Heart left ventricle (tissue), 16 donors: ENCODE data around the gene STK11IP. TPM values are rescaled to one million over a fixed set of nuclear protein-coding genes. Genes with fewer than 3 reads are reported as not detected.

Experiments
- ATAC-seq, 4 donors: fragments of 200-7000 bp; cut with Tn5 transposase; one replicate each; pipeline ENCODE4 v1.9.1; 2020 to 2022; ENCODE audit warnings: moderate library complexity in 4 of 4, mild to moderate bottlenecking in 3 of 4, moderate number of reproducible peaks in 1 of 4
- DNase-seq, 5 donors: peaks; one replicate each; pipeline ENCODE4 v3.0.0-alpha.2; 2020
- H3K27ac ChIP-seq, 12 donors: fragments of 200-600 bp; sonication (generic) in 4 of 12; one replicate each; pipeline versions ENCODE4 v1.5.0 to v1.8.0; 2016 to 2022; ENCODE audit warnings: mild to moderate bottlenecking in 2 of 12
- H3K27me3 ChIP-seq, 9 donors: fragments of 200-600 bp; sonication (generic) in 2 of 9; one replicate each; pipeline versions ENCODE4 v1.5.1 to v1.8.0; 2016 to 2022; ENCODE audit warnings: mild to moderate bottlenecking in 3 of 9
- H3K36me3 ChIP-seq, 9 donors: fragments of 200-600 bp; sonication (generic) in 2 of 9; one replicate each; pipeline versions ENCODE4 v1.5.0 to v1.8.0; 2018 to 2022; ENCODE audit warnings: mild to moderate bottlenecking in 2 of 9
- H3K4me1 ChIP-seq, 12 donors: fragments of 200-600 bp; sonication (generic) in 4 of 12; one replicate each; pipeline versions ENCODE4 v1.5.0 to v1.8.0; 2016 to 2022; ENCODE audit warnings: mild to moderate bottlenecking in 3 of 12
- H3K4me3 ChIP-seq, 12 donors: fragments of 200-600 bp; sonication (generic) in 4 of 12; one replicate each; pipeline versions ENCODE4 v1.5.0 to v1.8.0; 2017 to 2022; ENCODE audit warnings: mild to moderate bottlenecking in 9 of 12, moderate library complexity in 4 of 12
- H3K9me3 ChIP-seq, 12 donors: fragments of 200-600 bp; sonication (generic) in 4 of 12; one replicate each; pipeline versions ENCODE4 v1.5.0 to v1.8.0; 2016 to 2022; ENCODE audit warnings: mild to moderate bottlenecking in 1 of 12
- POLR2A ChIP-seq, 2 donors: fragments of 450-650 bp; IDR thresholded peaks; one replicate each; pipeline ENCODE4 v1.6.1; 2017; ENCODE audit warnings: antibody characterized with exemption in 2 of 2, mild to moderate bottlenecking in 2 of 2, moderate library complexity in 2 of 2
- WGBS, 4 donors: extraction: QIAGEN DNeasy Blood & Tissue Kit in 2 of 4; methylation state at CpG; one replicate each; pipeline versions ENCODE4 v1.1.5 to v1.1.7; 2013 to 2018; 5-methylcytosine and 5-hydroxymethylcytosine counted together
- intact Hi-C, 10 donors: fragments of 100-400 bp; cut with DNase I; formaldehyde crosslinking; loops; one replicate each; pipeline versions ENCODE4 v1.11.1 to v1.14.2; 2022
- polyA plus RNA-seq, 2 donors: library from polyadenylated mRNA; stranded (reverse); fragments of 200-250 nt; gene quantifications; one replicate each; pipeline ENCODE4 v1.2.3, GENCODE V29; 2013
- total RNA-seq, 9 donors: library from RNA; depleted of rRNA in 2 of 9; stranded (reverse); fragments of >200 nt in 2 of 9; fragmentation: NEBNext Ultra II Directional in 3 of 9; extraction: Animal tissue kit (Norgen Biotek cat#: 25700) in 3 of 9; gene quantifications; one replicate each; pipeline versions ENCODE4 v1.1.0 to v1.2.4, GENCODE V29; 2016 to 2023
- TF ChIP-seq, protein P1 (sequence below), 12 donors: fragments of 200-600 bp; sonication (generic) in 4 of 12; IDR thresholded peaks; one replicate each; pipeline versions ENCODE4 v1.5.0 to v1.8.0; 2018 to 2022; ENCODE audit warnings: antibody characterized with exemption in 12 of 12, mild to moderate bottlenecking in 5 of 12
- donor health status: ischemic (EF 13 %, LVEDD 7.1; RV severe dilation, severe dysfunction).
- donor health status: healthy with polysubstance abuse.
- donor health status: DM: no; HTN: yes; CAD: no.
- donor health status: DM: no; HTN: no; CAD: no.
- donor health status: ischemic (EF 25% LVEDD 6.9; RV normal size, moderate dysfunction).
- donor health status: ischemic (EF 25% LVEDD 5.7; RV mildly dilated, moderate dysfunction).
- donor health status: healthy.
- donor health status: DM: yes; HTN: yes; CAD: no.
- donor health status: ischemic (EF 35%, LVEDD 5.7; RV mildly dilated, moderate dysfunction).
- donor health status: nonischemic (EF 11% LVEDD 7.7; RV severe dilation, severe dysfunction).
- donor health status: DM: yes; HTN: yes; CAD: no.
- donor health status: PGD.
- donor health status: ischemic (EF 29% LVEDD 5.4; RV normal size, mild dysfunction).
- donor health status: nonischemic (EF 23%, LVEDD 6.1; RV moderate dilation, normal function).

The STK11IP gene
- total and polyA plus RNA-seq, 11 donors: 7.3 to 24.1 (median 14.9) TPM

DNA sequence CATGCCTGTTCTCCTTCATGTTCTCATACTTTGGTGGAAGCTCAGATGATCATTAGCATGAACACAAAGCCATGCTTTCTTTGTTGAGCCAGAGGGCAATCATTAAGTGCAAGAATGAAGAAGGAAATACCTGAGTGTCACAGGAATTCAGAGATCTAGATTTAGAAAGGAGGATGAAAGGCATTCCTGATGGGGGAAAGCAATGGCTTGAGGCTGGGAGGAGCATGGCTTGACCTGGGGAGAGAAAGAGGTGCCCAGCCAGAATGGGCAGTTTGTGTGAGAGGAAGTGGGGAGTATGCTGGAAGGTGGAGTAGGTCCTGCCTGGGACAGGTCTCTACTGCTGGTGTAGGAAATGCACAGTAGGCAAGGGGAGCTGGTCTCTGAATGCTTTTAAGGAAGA, 64.9 kb downstream of the STK11IP start:
- intact Hi-C loops: no loop called here
- no peaks in the 10 kb centered on the region for H3K27me3 ChIP-seq
- no peak for ATAC-seq

DNA sequence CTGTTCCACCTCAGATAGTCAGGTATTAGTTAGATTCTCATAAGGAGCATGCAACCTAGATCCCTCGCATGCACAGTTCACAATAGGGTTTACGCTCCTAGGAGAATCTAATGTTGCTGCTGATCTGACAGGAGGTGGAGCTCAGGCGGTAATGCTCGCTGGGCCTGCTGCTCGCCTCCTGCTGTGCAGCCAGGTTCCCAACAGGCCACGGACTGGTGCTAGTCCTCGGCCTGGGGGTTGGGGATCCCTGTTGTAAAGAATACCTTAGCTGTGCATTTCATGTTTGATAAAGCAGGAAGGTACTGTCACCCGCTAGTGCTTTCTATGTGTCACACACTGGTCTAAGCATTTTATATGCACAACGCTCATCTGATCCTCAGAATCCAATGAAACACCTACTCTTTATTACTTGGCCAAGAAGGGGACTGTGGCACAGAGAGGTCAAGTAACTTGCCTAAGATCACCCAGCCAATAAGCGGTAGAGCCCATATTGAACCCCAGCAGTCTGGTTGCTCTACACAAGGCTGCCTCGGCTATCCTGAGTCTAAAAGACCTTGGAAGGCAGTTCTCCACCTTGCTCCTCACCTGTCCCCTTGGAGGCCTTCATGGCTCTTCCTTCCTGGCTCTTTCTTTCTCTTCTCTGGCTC, 65.6 kb downstream of the STK11IP start:
- Histone ChIP-seq H3K36me3 (no peaks in the 10 kb centered on the region), H3K9me3 (peaks cover 0 to 12% (median 0%) of the 10 kb centered on the region in 12 donors), H3K4me3 (no peak overlapping the region), H3K27ac (no peak overlapping the region), H3K4me1 (peaks cover 0 to 17% (median 5%) of the 10 kb centered on the region in 12 donors), H3K27me3 (no peaks in the 10 kb centered on the region)
- intact Hi-C loops: no loop called here
- no peak for TF ChIP-seq POLR2A (IDR thresholded peaks at IDR 0.05)
- TF ChIP-seq, protein P1, sequence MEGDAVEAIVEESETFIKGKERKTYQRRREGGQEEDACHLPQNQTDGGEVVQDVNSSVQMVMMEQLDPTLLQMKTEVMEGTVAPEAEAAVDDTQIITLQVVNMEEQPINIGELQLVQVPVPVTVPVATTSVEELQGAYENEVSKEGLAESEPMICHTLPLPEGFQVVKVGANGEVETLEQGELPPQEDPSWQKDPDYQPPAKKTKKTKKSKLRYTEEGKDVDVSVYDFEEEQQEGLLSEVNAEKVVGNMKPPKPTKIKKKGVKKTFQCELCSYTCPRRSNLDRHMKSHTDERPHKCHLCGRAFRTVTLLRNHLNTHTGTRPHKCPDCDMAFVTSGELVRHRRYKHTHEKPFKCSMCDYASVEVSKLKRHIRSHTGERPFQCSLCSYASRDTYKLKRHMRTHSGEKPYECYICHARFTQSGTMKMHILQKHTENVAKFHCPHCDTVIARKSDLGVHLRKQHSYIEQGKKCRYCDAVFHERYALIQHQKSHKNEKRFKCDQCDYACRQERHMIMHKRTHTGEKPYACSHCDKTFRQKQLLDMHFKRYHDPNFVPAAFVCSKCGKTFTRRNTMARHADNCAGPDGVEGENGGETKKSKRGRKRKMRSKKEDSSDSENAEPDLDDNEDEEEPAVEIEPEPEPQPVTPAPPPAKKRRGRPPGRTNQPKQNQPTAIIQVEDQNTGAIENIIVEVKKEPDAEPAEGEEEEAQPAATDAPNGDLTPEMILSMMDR (IDR thresholded peaks at IDR 0.05): no peak
- DNase-seq (no peak), ATAC-seq (no peak)
- WGBS, 4 donors: 77 to 85% (median 79%) methylated on average over 8 to 11 of the region's 11 CpGs

More for the DNA sequence above, 64.9 kb downstream of the STK11IP start:
- H3K4me3 ChIP-seq: no peak overlapping the region
- TF ChIP-seq, protein P1 (IDR thresholded peaks at IDR 0.05): no peak
- no peak for TF ChIP-seq POLR2A (IDR thresholded peaks at IDR 0.05)
- DNase-seq: no peak
- peaks cover 0 to 17% (median 5%) of the 10 kb centered on the region in 12 donors for H3K4me1 ChIP-seq
- H3K9me3 ChIP-seq: peaks cover 0 to 12% (median 0%) of the 10 kb centered on the region in 12 donors
- no peaks in the 10 kb centered on the region for H3K36me3 ChIP-seq
- no peak overlapping the region for H3K27ac ChIP-seq

DNA sequence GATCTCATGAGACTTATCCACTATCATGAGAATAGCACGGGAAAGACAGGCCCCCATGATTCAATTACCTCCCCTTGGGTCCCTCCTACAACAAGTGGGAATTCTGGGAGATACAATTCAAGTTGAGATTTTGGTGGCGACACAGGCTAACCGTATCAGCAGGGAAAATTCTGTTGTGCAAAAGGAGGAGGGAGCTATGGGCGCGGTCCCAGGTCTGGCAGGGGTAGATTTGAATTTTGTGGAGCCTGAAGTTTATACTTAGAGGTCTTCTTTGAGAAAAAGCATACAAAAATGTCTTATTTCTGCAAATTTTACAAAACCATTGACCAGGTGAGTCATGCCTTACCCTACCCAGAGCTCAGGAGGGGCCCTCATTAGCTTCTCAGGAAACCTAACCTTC, 66.4 kb downstream of the STK11IP start:
- TF ChIP-seq, protein P1 (IDR thresholded peaks at IDR 0.05): no peak
- no peak for TF ChIP-seq POLR2A (IDR thresholded peaks at IDR 0.05)
- 79 to 94% (median 92%) methylated on average over 5 of the region's 5 CpGs for WGBS, 4 donors
- Histone ChIP-seq H3K4me3 (no peak overlapping the region), H3K36me3 (no peaks in the 10 kb centered on the region), H3K27ac (peak overlapping the region in 1 of 12 donors; percentile 17), H3K4me1 (peaks cover 0 to 17% (median 4%) of the 10 kb centered on the region in 12 donors), H3K9me3 (peaks cover 0 to 12% (median 0%) of the 10 kb centered on the region in 12 donors), H3K27me3 (no peaks in the 10 kb centered on the region)
- no peak for DNase-seq
- ATAC-seq: no peak
- intact Hi-C loops: no loop called here

DNA sequence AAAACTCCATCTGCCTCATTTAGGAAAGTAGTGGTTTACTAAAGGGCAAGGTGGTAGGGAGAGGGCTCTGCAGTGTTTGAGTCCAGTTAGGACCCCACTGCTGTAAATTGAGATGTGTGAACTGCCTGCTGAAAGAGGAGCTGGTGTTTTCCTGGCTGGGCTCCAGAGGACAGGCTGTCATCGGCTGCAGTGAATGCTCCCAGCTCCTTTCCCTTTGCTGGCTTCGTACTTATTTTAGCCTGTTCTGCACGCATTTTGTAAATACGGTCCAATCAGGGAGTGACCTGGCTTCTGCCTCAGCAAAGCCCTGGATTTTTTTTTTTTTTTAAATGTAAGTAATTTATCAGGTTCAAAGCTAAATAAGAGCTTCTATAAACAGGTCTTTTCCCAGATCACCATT, 67.3 kb downstream of the STK11IP start:
- H3K4me3 ChIP-seq: no peak overlapping the region
- peak overlapping the region in 9 of 12 donors; percentile 17 to 73 (median 43) for H3K27ac ChIP-seq
- ATAC-seq (peak; percentile 81 to 90 (median 88)), DNase-seq (peak; percentile 68 to 90 (median 78))
- H3K36me3 ChIP-seq: no peaks in the 10 kb centered on the region
- peaks cover 0 to 17% (median 4%) of the 10 kb centered on the region in 12 donors for H3K4me1 ChIP-seq
- H3K9me3 ChIP-seq: peaks cover 0 to 12% (median 0%) of the 10 kb centered on the region in 12 donors
- WGBS, 4 donors: 10 to 24% (median 18%) methylated on average over 4 of the region's 4 CpGs
- H3K27me3 ChIP-seq: no peaks in the 10 kb centered on the region
- intact Hi-C loops: no loop called here
- TF ChIP-seq, protein P1 (IDR thresholded peaks at IDR 0.05): no peak
- no peak for TF ChIP-seq POLR2A (IDR thresholded peaks at IDR 0.05)
